GM12878 (cell line): ENCODE results near the gene AAR2. TPM values are rescaled to one million over a fixed set of nuclear protein-coding genes. Genes with fewer than 3 reads are reported as not detected.

Experiments
- ATAC-seq: fragments of 200-7000 bp; cut with Tn5 transposase; 3 replicates; pipeline ENCODE4 v1.9.1; 2020; ENCODE audit warnings: mild to moderate bottlenecking, moderate library complexity
- BruUV-seq: library from RNA; stranded (reverse); fragments of 400-500 nt; replicated peaks from 2 replicates; lab custom pipeline; 2021; lab: Mats Ljungman, UMichigan
- CTCF ChIA-PET: fragments of 300-600 bp; sonication (Branson Sonifier 250); formaldehyde crosslinking; extraction: SDS; loops from one replicate; lab custom pipeline; 2021; ENCODE audit warnings: inconsistent platforms; lab: Yijun Ruan, JAX
- POLR2A ChIA-PET: fragments of 350-600 bp; formaldehyde crosslinking; extraction: SDS; loops from one replicate; lab custom pipeline; 2021; ENCODE audit warnings: inconsistent platforms; lab: Charles Lee
- RAD21 ChIA-PET: fragments of 300-600 bp; sonication (Branson Sonifier 250); formaldehyde crosslinking; loops from one replicate; lab custom pipeline; 2023; ENCODE audit warnings: antibody characterized with exemption; ENCODE audit not compliant: unreplicated experiment; lab: Charles Lee
- SMC1A ChIA-PET: fragments of 300-600 bp; sonication (Branson Sonifier 250); formaldehyde crosslinking; loops from one replicate; lab custom pipeline; 2023; ENCODE audit not compliant: unreplicated experiment, uncharacterized antibody; lab: Charles Lee
- DNase-seq: peaks from one replicate; pipeline ENCODE4 v3.0.0-alpha.2; 2011; ENCODE audit warnings: low read depth, low spot score
- FAIRE-seq: peaks from 3 replicates; lab custom pipeline; 2011; peaks lifted over from hg19 to GRCh38; lab: Jason Lieb, UNC
- H2AFZ ChIP-seq: 2 replicates; pipeline ENCODE4 v1.6.0; 2011; ENCODE audit warnings: low read depth, low read length, control low read depth; ENCODE audit not compliant: control insufficient read depth
- H3K27ac ChIP-seq: 2 replicates; pipeline ENCODE4 v1.5.1; 2011; ENCODE audit warnings: control low read depth; ENCODE audit not compliant: control insufficient read depth, insufficient read depth
- H3K27me3 ChIP-seq, 2 experiments: replicated peaks in 1 of 2; 2 replicates each; pipeline versions ENCODE4 v1.6.0 to v1.6.1; 2011; ENCODE audit warnings: low read length in 1 of 2; ENCODE audit not compliant: control insufficient read depth in 2 of 2, insufficient read depth in 2 of 2
- H3K36me3 ChIP-seq, 2 experiments: 2 replicates each; pipeline ENCODE4 v1.5.1; 2011; ENCODE audit warnings: low read length in 1 of 2; ENCODE audit not compliant: control insufficient read depth in 2 of 2, insufficient read depth in 2 of 2
- H3K4me1 ChIP-seq: 2 replicates; pipeline ENCODE4 v1.6.1; 2011; ENCODE audit warnings: mild to moderate bottlenecking, low read length, moderate library complexity, mixed read lengths; ENCODE audit not compliant: control insufficient read depth, insufficient read depth
- H3K4me2 ChIP-seq: 2 replicates; pipeline ENCODE4 v1.6.0; 2011; ENCODE audit warnings: control low read depth; ENCODE audit not compliant: control insufficient read depth, insufficient read depth
- H3K4me3 ChIP-seq: fragments of 200-600 bp; sonication (generic); 2 replicates; pipeline ENCODE4 v1.5.1; 2016
- H3K79me2 ChIP-seq: 2 replicates; pipeline ENCODE4 v1.6.0; 2011; ENCODE audit warnings: low read length; ENCODE audit not compliant: control insufficient read depth, insufficient read depth
- H3K9ac ChIP-seq: 2 replicates; pipeline ENCODE4 v1.8.0; 2011; ENCODE audit warnings: low read length, control low read depth, mixed read lengths; ENCODE audit not compliant: control insufficient read depth, insufficient read depth
- H3K9me3 ChIP-seq: replicated peaks from 3 replicates; pipeline ENCODE4 v1.5.1; 2011; ENCODE audit warnings: mild to moderate bottlenecking, low read length; ENCODE audit not compliant: control insufficient read depth, insufficient read depth
- H4K20me1 ChIP-seq: 2 replicates; pipeline ENCODE4 v1.6.0; 2011; ENCODE audit not compliant: control insufficient read depth, insufficient read depth
- BACH1 ChIP-seq: fragments of 450-650 bp; IDR thresholded peaks from 2 replicates; pipeline ENCODE4 v1.6.1; 2017; ENCODE audit warnings: mild to moderate bottlenecking, borderline replicate concordance
- EED ChIP-seq: sonication (generic); IDR thresholded peaks from 2 replicates; pipeline ENCODE4 v1.6.1; 2016; ENCODE audit warnings: antibody characterized with exemption, low read depth
- EZH2 ChIP-seq: IDR thresholded peaks from 2 replicates; pipeline ENCODE4 v1.6.1; 2012; ENCODE audit warnings: low read depth, mild to moderate bottlenecking, control low read depth, inconsistent platforms, low read length, borderline replicate concordance; ENCODE audit not compliant: control insufficient read depth
- IKZF1 ChIP-seq: fragments of 450-650 bp; conservative IDR thresholded peaks from 2 replicates; pipeline ENCODE4 v1.6.1; 2017; ENCODE audit warnings: antibody characterized with exemption, mild to moderate bottlenecking
- POLR2AphosphoS2 ChIP-seq: IDR thresholded peaks from 2 replicates; pipeline ENCODE4 v1.6.1; 2011; ENCODE audit warnings: low read depth, mild to moderate bottlenecking, low read length, improper control_type of control experiment, moderate library complexity
- SMAD5 ChIP-seq: IDR thresholded peaks from 2 replicates; pipeline ENCODE4 v1.6.1; 2016; ENCODE audit warnings: antibody characterized with exemption, low read depth
- YY1 ChIP-seq: IDR thresholded peaks from 2 replicates; pipeline ENCODE4 v1.6.1; 2011; ENCODE audit warnings: low read depth, mild to moderate bottlenecking, low read length
- WGBS: methylation state at CpG from one replicate; pipeline ENCODE4 v1.1.6; 2016; ENCODE audit warnings: low lambda C conversion rate; ENCODE audit not compliant: insufficient replicate concordance, insufficient coverage; ENCODE audit errors: missing lambda C conversion rate; 5-methylcytosine and 5-hydroxymethylcytosine counted together
- in situ Hi-C: fragments of 300-500 bp; cut with MboI; formaldehyde crosslinking; loops from 9 replicates; pipeline ENCODE4 v1.14.3; 2018; ENCODE audit warnings: mixed read lengths
- intact Hi-C: fragments of 100-400 bp; cut with micrococcal nuclease; formaldehyde crosslinking; loops from one replicate; pipeline ENCODE4 v1.14.2; 2022; ENCODE audit not compliant: unreplicated experiment
- polyA plus RNA-seq, 11 experiments: library from polyadenylated mRNA; depleted of rRNA in 4 of 11; unstranded in 6 of 11; stranded (reverse) in 5 of 11; fragments of >200 nt; fragmentation: Nextera tagmentation in 4 of 11; fragmentation: Illumina TruSeq in 1 of 11; extraction: Ambion mirVana in 4 of 11; extraction: Trizol in 1 of 11; gene quantifications; 1 replicate in 1 of 11; 2 replicates in 10 of 11; pipeline versions ENCODE4 v1.2.1 to v1.2.3, GENCODE V29; 2011 to 2016; ENCODE audit warnings: inconsistent platforms in 2 of 11, missing spikeins in 2 of 11, low read depth in 1 of 11
- total RNA-seq, 4 experiments: library from RNA; depleted of rRNA in 3 of 4; stranded (reverse); fragments of >200 nt in 3 of 4; fragmentation: Illumina TruSeq in 1 of 4; extraction: Trizol in 1 of 4; gene quantifications; 2 replicates each; pipeline versions ENCODE4 v1.2.1 to v1.2.3, GENCODE V29; 2013 to 2021
- TF ChIP-seq, protein P1 (sequence below): fragments of 450-650 bp; IDR thresholded peaks from 2 replicates; pipeline ENCODE4 v1.6.1; 2017; ENCODE audit warnings: antibody characterized with exemption, mild to moderate bottlenecking, moderate library complexity
- TF ChIP-seq, protein P2 (sequence below): fragments of 450-650 bp; IDR thresholded peaks from 2 replicates; pipeline ENCODE4 v1.6.1; 2016; ENCODE audit warnings: mild to moderate bottlenecking
- TF ChIP-seq, protein P3 (sequence below): fragments of 450-650 bp; IDR thresholded peaks from 2 replicates; pipeline ENCODE4 v1.6.1; 2017; ENCODE audit warnings: mild to moderate bottlenecking
- TF ChIP-seq, protein P4 (sequence below): fragments of 450-650 bp; IDR thresholded peaks from 2 replicates; pipeline ENCODE4 v1.6.1; 2017; ENCODE audit warnings: borderline replicate concordance
- TF ChIP-seq, protein P5 (sequence below): fragments of 450-650 bp; IDR thresholded peaks from 2 replicates; pipeline ENCODE4 v1.6.1; 2016; ENCODE audit warnings: mild to moderate bottlenecking, moderate library complexity, borderline replicate concordance

The AAR2 gene
- total and polyA plus RNA-seq, 10 of the 15 experiments (the other 5 are each of a cell fraction or from before 2014, with no cell fraction given), result 6.5 to 41.7 (median 30.3) TPM

DNA sequence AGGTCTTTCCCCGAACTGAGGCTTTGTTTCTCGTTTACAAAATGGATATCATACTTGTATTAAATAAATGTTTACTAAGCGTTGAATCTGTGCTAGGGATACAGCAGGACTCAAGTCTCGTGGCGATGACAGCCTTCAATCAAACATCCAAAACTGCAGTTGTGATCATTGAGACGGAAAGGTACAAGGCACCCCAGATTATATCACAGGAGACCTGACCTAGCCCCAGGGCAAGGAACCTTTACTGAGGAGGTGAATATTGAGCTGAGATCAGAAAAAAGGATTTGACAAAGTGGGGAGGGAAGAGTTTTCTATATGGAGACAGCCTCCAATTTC, 476 bp downstream of the AAR2 start:
- Histone ChIP-seq H3K4me2 (peak overlapping the region; percentile 77), H3K4me1 (no peaks in the 10 kb centered on the region), H4K20me1 (no peaks in the 10 kb centered on the region), H3K36me3 (peaks cover 4 to 16% of the 10 kb centered on the region in 2 experiments), H3K27ac (peak overlapping the region; percentile 71), H3K9me3 (no peaks in the 10 kb centered on the region), H3K9ac (peak overlapping the region; percentile 91), H3K79me2 (peaks cover 35% of the 10 kb centered on the region), H3K4me3 (peak overlapping the region; percentile 91), H3K27me3 (no peaks in the 10 kb centered on the region), H2AFZ (peak overlapping the region; percentile 99)
- no peak for DNase-seq
- 3% methylated on average over 6 of the region's 6 CpGs for WGBS
- ChIA-PET SMC1A (interaction anchor here (0.6 to 1.5 kb wide), 3 partner anchors 10 to 390 kb away, joined by 3 to 5 read pairs (median 3); no protein-coding TSS in a partner anchor), POLR2A (interaction anchor here (1.2 kb wide), 1 partner anchor 283 kb away, joined by 5 read pairs; the partner anchor contains the start of gene SCAND1), CTCF (interaction anchor here (0.6 to 3.1 kb wide), 10 partner anchors 9 to 203 kb away, joined by 3 to 11 read pairs (median 3); no protein-coding TSS in a partner anchor), RAD21 (no interaction called here)
- in situ Hi-C loops, result no loop called here
- peak; percentile 37 for ATAC-seq
- no TSS peak for BruUV-seq
- no peak for FAIRE-seq
- intact Hi-C loops, result no loop called here
- TF ChIP-seq BACH1 (no peak), SMAD5 (no peak), POLR2AphosphoS2 (no peak), EZH2 (no peak), EED (no peak), YY1 (no peak), IKZF1 (no peak)
- TF ChIP-seq, protein P1, sequence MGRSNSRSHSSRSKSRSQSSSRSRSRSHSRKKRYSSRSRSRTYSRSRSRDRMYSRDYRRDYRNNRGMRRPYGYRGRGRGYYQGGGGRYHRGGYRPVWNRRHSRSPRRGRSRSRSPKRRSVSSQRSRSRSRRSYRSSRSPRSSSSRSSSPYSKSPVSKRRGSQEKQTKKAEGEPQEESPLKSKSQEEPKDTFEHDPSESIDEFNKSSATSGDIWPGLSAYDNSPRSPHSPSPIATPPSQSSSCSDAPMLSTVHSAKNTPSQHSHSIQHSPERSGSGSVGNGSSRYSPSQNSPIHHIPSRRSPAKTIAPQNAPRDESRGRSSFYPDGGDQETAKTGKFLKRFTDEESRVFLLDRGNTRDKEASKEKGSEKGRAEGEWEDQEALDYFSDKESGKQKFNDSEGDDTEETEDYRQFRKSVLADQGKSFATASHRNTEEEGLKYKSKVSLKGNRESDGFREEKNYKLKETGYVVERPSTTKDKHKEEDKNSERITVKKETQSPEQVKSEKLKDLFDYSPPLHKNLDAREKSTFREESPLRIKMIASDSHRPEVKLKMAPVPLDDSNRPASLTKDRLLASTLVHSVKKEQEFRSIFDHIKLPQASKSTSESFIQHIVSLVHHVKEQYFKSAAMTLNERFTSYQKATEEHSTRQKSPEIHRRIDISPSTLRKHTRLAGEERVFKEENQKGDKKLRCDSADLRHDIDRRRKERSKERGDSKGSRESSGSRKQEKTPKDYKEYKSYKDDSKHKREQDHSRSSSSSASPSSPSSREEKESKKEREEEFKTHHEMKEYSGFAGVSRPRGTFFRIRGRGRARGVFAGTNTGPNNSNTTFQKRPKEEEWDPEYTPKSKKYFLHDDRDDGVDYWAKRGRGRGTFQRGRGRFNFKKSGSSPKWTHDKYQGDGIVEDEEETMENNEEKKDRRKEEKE, result no peak
- TF ChIP-seq, protein P2, sequence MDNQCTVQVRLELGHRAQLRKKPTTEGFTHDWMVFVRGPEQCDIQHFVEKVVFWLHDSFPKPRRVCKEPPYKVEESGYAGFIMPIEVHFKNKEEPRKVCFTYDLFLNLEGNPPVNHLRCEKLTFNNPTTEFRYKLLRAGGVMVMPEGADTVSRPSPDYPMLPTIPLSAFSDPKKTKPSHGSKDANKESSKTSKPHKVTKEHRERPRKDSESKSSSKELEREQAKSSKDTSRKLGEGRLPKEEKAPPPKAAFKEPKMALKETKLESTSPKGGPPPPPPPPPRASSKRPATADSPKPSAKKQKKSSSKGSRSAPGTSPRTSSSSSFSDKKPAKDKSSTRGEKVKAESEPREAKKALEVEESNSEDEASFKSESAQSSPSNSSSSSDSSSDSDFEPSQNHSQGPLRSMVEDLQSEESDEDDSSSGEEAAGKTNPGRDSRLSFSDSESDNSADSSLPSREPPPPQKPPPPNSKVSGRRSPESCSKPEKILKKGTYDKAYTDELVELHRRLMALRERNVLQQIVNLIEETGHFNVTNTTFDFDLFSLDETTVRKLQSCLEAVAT, result no peak
- TF ChIP-seq, protein P3, sequence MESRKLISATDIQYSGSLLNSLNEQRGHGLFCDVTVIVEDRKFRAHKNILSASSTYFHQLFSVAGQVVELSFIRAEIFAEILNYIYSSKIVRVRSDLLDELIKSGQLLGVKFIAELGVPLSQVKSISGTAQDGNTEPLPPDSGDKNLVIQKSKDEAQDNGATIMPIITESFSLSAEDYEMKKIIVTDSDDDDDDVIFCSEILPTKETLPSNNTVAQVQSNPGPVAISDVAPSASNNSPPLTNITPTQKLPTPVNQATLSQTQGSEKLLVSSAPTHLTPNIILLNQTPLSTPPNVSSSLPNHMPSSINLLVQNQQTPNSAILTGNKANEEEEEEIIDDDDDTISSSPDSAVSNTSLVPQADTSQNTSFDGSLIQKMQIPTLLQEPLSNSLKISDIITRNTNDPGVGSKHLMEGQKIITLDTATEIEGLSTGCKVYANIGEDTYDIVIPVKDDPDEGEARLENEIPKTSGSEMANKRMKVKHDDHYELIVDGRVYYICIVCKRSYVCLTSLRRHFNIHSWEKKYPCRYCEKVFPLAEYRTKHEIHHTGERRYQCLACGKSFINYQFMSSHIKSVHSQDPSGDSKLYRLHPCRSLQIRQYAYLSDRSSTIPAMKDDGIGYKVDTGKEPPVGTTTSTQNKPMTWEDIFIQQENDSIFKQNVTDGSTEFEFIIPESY, result no peak
- TF ChIP-seq, protein P4, sequence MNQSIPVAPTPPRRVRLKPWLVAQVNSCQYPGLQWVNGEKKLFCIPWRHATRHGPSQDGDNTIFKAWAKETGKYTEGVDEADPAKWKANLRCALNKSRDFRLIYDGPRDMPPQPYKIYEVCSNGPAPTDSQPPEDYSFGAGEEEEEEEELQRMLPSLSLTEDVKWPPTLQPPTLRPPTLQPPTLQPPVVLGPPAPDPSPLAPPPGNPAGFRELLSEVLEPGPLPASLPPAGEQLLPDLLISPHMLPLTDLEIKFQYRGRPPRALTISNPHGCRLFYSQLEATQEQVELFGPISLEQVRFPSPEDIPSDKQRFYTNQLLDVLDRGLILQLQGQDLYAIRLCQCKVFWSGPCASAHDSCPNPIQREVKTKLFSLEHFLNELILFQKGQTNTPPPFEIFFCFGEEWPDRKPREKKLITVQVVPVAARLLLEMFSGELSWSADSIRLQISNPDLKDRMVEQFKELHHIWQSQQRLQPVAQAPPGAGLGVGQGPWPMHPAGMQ, result no peak
- TF ChIP-seq, protein P5, sequence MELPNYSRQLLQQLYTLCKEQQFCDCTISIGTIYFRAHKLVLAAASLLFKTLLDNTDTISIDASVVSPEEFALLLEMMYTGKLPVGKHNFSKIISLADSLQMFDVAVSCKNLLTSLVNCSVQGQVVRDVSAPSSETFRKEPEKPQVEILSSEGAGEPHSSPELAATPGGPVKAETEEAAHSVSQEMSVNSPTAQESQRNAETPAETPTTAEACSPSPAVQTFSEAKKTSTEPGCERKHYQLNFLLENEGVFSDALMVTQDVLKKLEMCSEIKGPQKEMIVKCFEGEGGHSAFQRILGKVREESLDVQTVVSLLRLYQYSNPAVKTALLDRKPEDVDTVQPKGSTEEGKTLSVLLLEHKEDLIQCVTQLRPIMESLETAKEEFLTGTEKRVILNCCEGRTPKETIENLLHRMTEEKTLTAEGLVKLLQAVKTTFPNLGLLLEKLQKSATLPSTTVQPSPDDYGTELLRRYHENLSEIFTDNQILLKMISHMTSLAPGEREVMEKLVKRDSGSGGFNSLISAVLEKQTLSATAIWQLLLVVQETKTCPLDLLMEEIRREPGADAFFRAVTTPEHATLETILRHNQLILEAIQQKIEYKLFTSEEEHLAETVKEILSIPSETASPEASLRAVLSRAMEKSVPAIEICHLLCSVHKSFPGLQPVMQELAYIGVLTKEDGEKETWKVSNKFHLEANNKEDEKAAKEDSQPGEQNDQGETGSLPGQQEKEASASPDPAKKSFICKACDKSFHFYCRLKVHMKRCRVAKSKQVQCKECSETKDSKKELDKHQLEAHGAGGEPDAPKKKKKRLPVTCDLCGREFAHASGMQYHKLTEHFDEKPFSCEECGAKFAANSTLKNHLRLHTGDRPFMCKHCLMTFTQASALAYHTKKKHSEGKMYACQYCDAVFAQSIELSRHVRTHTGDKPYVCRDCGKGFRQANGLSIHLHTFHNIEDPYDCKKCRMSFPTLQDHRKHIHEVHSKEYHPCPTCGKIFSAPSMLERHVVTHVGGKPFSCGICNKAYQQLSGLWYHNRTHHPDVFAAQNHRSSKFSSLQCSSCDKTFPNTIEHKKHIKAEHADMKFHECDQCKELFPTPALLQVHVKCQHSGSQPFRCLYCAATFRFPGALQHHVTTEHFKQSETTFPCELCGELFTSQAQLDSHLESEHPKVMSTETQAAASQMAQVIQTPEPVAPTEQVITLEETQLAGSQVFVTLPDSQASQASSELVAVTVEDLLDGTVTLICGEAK, result no peak
